ENCODE results near the gene SPINK4.

- TF ChIP-seq EZH2 (IDR thresholded peaks at IDR 0.05; ENCODE audit: borderline replicate concordance) = no peak
- TF ChIP-seq CTCF (IDR thresholded peaks at IDR 0.05; ENCODE audit: poor library complexity) = no peak
- no peak for TF ChIP-seq EZH2phosphoT487 (IDR thresholded peaks at IDR 0.05; ENCODE audit: low read depth, severe bottlenecking, unreplicated experiment)
Observed at GRCh38 chr9:33250458-33250995, 10.6 kb downstream of the SPINK4 start.
